Gastroesophageal sphincter (tissue), 4 donors: Measurements from ENCODE around the gene AXIN1. TPM values are rescaled to one million over a fixed set of nuclear protein-coding genes. Genes with fewer than 3 reads are reported as not detected.

ENCODE experiments used
- ATAC-seq: fragments of 150-250 bp; one replicate; pipeline ENCODE4 v1.9.1; 2016; ENCODE audit warnings: mild to moderate bottlenecking, moderate library complexity
- H3K27ac ChIP-seq, 4 donors: fragments of 200-600 bp; sonication (generic) in 3 of 4; 1 replicate in 3 of 4; 2 replicates in 1 of 4; pipeline ENCODE4 v1.5.1; 2016 to 2019
- H3K27me3 ChIP-seq: fragments of 200-600 bp; sonication (generic); one replicate; pipeline ENCODE4 v1.5.1; 2019
- H3K36me3 ChIP-seq, 2 donors: fragments of 200-600 bp; sonication (generic); one replicate each; pipeline ENCODE4 v1.5.1; 2019; ENCODE audit warnings: control low read depth in 1 of 2
- H3K4me1 ChIP-seq, 3 donors: fragments of 200-600 bp; sonication (generic); 1 replicate in 2 of 3; 2 replicates in 1 of 3; pipeline ENCODE4 v1.5.1; 2016 to 2019; ENCODE audit warnings: control low read depth in 2 of 3
- H3K4me3 ChIP-seq, 2 donors: fragments of 200-600 bp; sonication (generic); one replicate each; pipeline ENCODE4 v1.5.1; 2019; ENCODE audit warnings: mild to moderate bottlenecking in 1 of 2, moderate library complexity in 1 of 2
- H3K9me3 ChIP-seq, 3 donors: fragments of 200-600 bp; sonication (generic); one replicate each; pipeline ENCODE4 v1.5.1; 2017 to 2019; ENCODE audit warnings: control low read depth in 2 of 3
- CTCF ChIP-seq, 4 experiments: fragments of 200-600 bp in 2 of 4; fragments of 450-650 bp in 2 of 4; sonication (generic) in 1 of 4; IDR thresholded peaks; one replicate each; pipeline ENCODE4 v1.5.1; 2017 to 2019; ENCODE audit warnings: antibody characterized with exemption in 4 of 4, mild to moderate bottlenecking in 2 of 4, moderate library complexity in 2 of 4
- EP300 ChIP-seq: sonication (generic); formaldehyde crosslinking; IDR thresholded peaks from one replicate; pipeline ENCODE4 v1.6.1; 2017; ENCODE audit warnings: antibody characterized with exemption, mild to moderate bottlenecking
- POLR2A ChIP-seq, 2 donors: fragments of 450-650 bp; IDR thresholded peaks; one replicate each; pipeline ENCODE4 v1.6.1; 2017; ENCODE audit warnings: antibody characterized with exemption in 2 of 2, mild to moderate bottlenecking in 2 of 2, moderate library complexity in 1 of 2
- POLR2AphosphoS5 ChIP-seq: sonication (generic); formaldehyde crosslinking; IDR thresholded peaks from one replicate; pipeline ENCODE4 v1.6.1; 2017; ENCODE audit warnings: antibody characterized with exemption
- WGBS, 2 donors: methylation state at CpG; one replicate each; pipeline ENCODE4 v1.1.5; 2018; ENCODE audit warnings: low coverage in 1 of 2; 5-methylcytosine and 5-hydroxymethylcytosine counted together
- total RNA-seq, 4 donors: library from RNA; depleted of rRNA; stranded (reverse); fragments of >200 nt; gene quantifications; one replicate each; pipeline ENCODE4 v1.1.0, GENCODE V29; 2016

The AXIN1 gene
- total RNA-seq, 4 donors from 2014 or later, result 26.0 to 58.8 (median 32.9) TPM

- Histone ChIP-seq H3K4me3 (no peak within 1 kb of the TSS), H3K9me3 (no peaks in the 10 kb centered on the region), H3K27ac (no peak within 1 kb of the TSS), H3K36me3 (peaks cover 0 to 20% of the 10 kb centered on the region in 2 donors), H3K27me3 (peaks cover 40% of the 10 kb centered on the region), H3K4me1 (peaks cover 0 to 20% (median 6%) of the 10 kb centered on the region in 3 donors)
- no peak for ATAC-seq
- no peak for TF ChIP-seq POLR2AphosphoS5
- TF ChIP-seq POLR2A (IDR thresholded peaks at IDR 0.05), result no peak
- TF ChIP-seq CTCF (IDR thresholded peaks at IDR 0.05), result no peak
- no peak for TF ChIP-seq EP300
- 60 to 87% methylated on average over 2 to 3 of the region's 25 CpGs for WGBS, 2 donors
These were observed 69.3 kb downstream of the AXIN1 start, which contains the start of gene PDIA2 for GRCh38 chr16:283033-283805. Gene PDIA2 (plus strand): TSS chr16:283164. CDS start chr16:283170, 6 bp downstream.

GRCh38 chr16:282491-282890, 70.0 kb downstream of the AXIN1 start:
- 80% methylated on average over 3 of the region's 22 CpGs; no CpG with 5 or more reads in 1 of the 2 donors for WGBS, 2 donors
- H3K4me1 ChIP-seq, result peaks cover 0 to 20% (median 6%) of the 10 kb centered on the region in 3 donors
- H3K27me3 ChIP-seq, result peaks cover 40% of the 10 kb centered on the region
- no peak for ATAC-seq
- H3K4me3 ChIP-seq, result no peak overlapping the region
- no peaks in the 10 kb centered on the region for H3K9me3 ChIP-seq
- no peak overlapping the region for H3K27ac ChIP-seq
- peaks cover 0 to 12% of the 10 kb centered on the region in 2 donors for H3K36me3 ChIP-seq
- TF ChIP-seq CTCF (IDR thresholded peaks at IDR 0.05) (no peak), POLR2A (IDR thresholded peaks at IDR 0.05) (no peak), POLR2AphosphoS5 (no peak), EP300 (no peak)

- WGBS, 2 donors, result 86% methylated on average over 4 of the region's 25 CpGs; no CpG with 5 or more reads in 1 of the 2 donors
- H3K36me3 ChIP-seq, result peaks cover 0 to 5% of the 10 kb centered on the region in 2 donors
- peaks cover 0 to 20% (median 6%) of the 10 kb centered on the region in 3 donors for H3K4me1 ChIP-seq
- no peak overlapping the region for H3K27ac ChIP-seq
- no peaks in the 10 kb centered on the region for H3K9me3 ChIP-seq
- no peak for ATAC-seq
- H3K4me3 ChIP-seq, result no peak overlapping the region
- TF ChIP-seq POLR2AphosphoS5, result no peak
- TF ChIP-seq EP300, result no peak
- no peak for TF ChIP-seq POLR2A (IDR thresholded peaks at IDR 0.05)
- TF ChIP-seq CTCF (IDR thresholded peaks at IDR 0.05), result no peak
- H3K27me3 ChIP-seq, result peaks cover 40% of the 10 kb centered on the region
These were observed 70.8 kb downstream of the AXIN1 start for GRCh38 chr16:281660-282255.

GRCh38 chr16:280991-281659, 71.4 kb downstream of the AXIN1 start:
- H3K27ac ChIP-seq, result peak overlapping the region in 1 of 4 donors; percentile 35
- TF ChIP-seq EP300, result no peak
- TF ChIP-seq POLR2AphosphoS5, result no peak
- TF ChIP-seq POLR2A (IDR thresholded peaks at IDR 0.05), result no peak
- no peak for TF ChIP-seq CTCF (IDR thresholded peaks at IDR 0.05)
- 47% methylated on average over 3 of the region's 27 CpGs; no CpG with 5 or more reads in 1 of the 2 donors for WGBS, 2 donors
- no peak for ATAC-seq
- H3K9me3 ChIP-seq, result no peaks in the 10 kb centered on the region
- H3K36me3 ChIP-seq, result no peaks in the 10 kb centered on the region
- peaks cover 40% of the 10 kb centered on the region for H3K27me3 ChIP-seq
- H3K4me1 ChIP-seq, result peaks cover 0 to 25% (median 6%) of the 10 kb centered on the region in 3 donors
- H3K4me3 ChIP-seq, result peak overlapping the region in 1 of 2 donors; percentile 46
